ENCODE data around the gene KRT85.
"Not testable (repeated sequence)": the region's sequence is repeated elsewhere in the genome, so short reads cannot be mapped to it uniquely, and the experiment has no call there.

The KRT85 gene

GRCh38 chr12:52321418-52321817 lies 45.9 kb downstream of the KRT85 start:
- FAIRE-seq = no peak

GRCh38 chr12:52320784-52321400 lies 46.4 kb downstream of the KRT85 start, which contains the start of gene KRT83:
KRT83 (minus strand) TSS chr12:52321398; CDS start chr12:52321335, 63 bp downstream.
- FAIRE-seq = no peak

- no peak for FAIRE-seq
Measured at GRCh38 chr12:52319097-52319496, 48.2 kb downstream of the KRT85 start.

GRCh38 chr12:52318241-52318990 lies 48.9 kb downstream of the KRT85 start:
- no peak for FAIRE-seq

- no peak for FAIRE-seq
Measured at GRCh38 chr12:52317468-52318052, 49.7 kb downstream of the KRT85 start.

GRCh38 chr12:52316701-52317100 lies 50.6 kb downstream of the KRT85 start:
- FAIRE-seq = no peak

GRCh38 chr12:52316290-52316689 lies 51.0 kb downstream of the KRT85 start:
- no peak for FAIRE-seq

- not testable (repeated sequence) for FAIRE-seq
Measured at GRCh38 chr12:52315721-52316120, 51.6 kb downstream of the KRT85 start.

GRCh38 chr12:52314511-52314910 lies 52.8 kb downstream of the KRT85 start:
- FAIRE-seq = no peak

GRCh38 chr12:52313926-52314325 lies 53.4 kb downstream of the KRT85 start:
- no peak for FAIRE-seq

- FAIRE-seq = no peak
Measured at GRCh38 chr12:52313461-52313860, 53.8 kb downstream of the KRT85 start.

- no peak for FAIRE-seq
Measured at GRCh38 chr12:52312086-52312485, 55.2 kb downstream of the KRT85 start.

- FAIRE-seq = no peak
Measured at GRCh38 chr12:52311285-52311648, 56.0 kb downstream of the KRT85 start.

GRCh38 chr12:52310622-52311284 lies 56.5 kb downstream of the KRT85 start:
- no peak for FAIRE-seq
